Activated CD8-positive, alpha-beta memory T cell treated with anti-CD3 and anti-CD28 coated beads for 36 hours (primary cell): Measurements from ENCODE around the gene FREY1. TPM values are rescaled to one million over a fixed set of nuclear protein-coding genes. Genes with fewer than 3 reads are reported as not detected.

Experiments used
- CTCF ChIA-PET: fragments of 350-600 bp; sonication (Branson Sonifier 250); formaldehyde crosslinking; loops from one replicate; lab custom pipeline; 2021; ENCODE audit warnings: antibody characterized with exemption; lab: Charles Lee
- POLR2A ChIA-PET: fragments of 350-600 bp; sonication (Branson Sonifier 250); formaldehyde crosslinking; loops from one replicate; lab custom pipeline; 2021; ENCODE audit warnings: antibody characterized with exemption; lab: Charles Lee
- total RNA-seq, 2 experiments: library from RNA; stranded (reverse); gene quantifications; one replicate each; pipeline ENCODE4 v1.2.3, GENCODE V29; 2021

The FREY1 gene
- total RNA-seq, result 1 to 10 TPM; 1.1 to 1.2 TPM

DNA sequence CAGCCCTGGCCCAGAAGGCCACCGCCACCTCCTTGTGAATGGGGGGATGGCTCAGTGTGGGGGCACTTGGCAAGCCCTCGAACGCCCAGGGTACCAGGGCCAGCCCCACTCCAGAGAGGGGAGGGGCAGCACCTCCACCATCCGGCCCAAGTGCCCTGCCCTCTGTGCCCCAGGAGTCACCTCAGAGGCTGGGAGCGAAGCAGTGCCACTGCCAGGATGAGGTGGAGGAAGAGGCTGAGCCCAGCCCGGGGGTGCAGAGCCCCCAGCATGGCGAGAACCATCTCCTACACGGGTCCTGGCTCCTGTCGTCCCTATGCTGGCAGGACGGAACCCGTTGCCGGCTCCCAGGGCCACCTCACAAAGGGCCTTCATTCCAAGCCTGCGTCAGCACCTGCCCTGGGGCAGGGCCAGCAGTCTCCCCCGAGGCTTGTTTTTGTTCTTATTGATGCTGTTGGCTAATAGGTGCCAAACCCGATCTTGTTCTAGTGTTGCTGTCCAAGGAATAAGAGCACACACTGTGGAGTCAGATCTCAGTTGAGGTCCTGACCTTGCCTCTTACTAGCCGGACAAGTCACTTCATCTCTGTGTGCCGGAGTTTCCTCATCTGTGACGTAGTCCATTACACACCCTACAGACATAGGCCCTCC is at the start of gene FREY1:
Gene FREY1, minus strand, starts transcription at position 307 of the 647 bp plus-strand sequence. Its CDS starts 26 bp downstream, at position 281.
- CTCF ChIA-PET, result no interaction called here

DNA sequence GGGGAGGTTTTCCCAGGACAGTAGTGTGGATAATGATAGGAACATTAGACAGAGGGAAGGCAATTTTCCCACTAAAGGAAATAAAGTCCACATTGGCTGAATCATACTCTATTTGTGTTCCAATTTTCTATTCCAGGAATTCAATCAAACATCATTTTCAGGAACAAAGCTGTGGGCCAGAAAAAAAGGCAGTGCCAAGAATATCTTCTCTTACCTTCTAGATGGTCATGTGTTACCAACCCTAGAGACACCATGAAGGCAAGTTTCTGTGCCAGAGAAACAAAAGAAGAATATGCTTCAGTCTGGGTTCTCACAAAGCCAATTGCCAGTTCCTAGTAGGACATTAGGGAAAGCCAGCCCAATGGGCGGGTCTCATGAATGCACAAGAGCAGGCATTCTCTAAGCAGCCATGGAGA is 42.9 kb upstream of the FREY1 start:
- ChIA-PET POLR2A (no interaction called here), CTCF (interaction anchor here (0.7 kb wide), 1 partner anchor 34 kb away, joined by 3 read pairs; no protein-coding TSS in a partner anchor)

More for the DNA sequence above, at the start of gene FREY1:
- POLR2A ChIA-PET, result no interaction called here

- CTCF ChIA-PET, result no interaction called here
- POLR2A ChIA-PET, result no interaction called here
Observed at GRCh38 chr11:45948356-45948755, 41.3 kb upstream of the FREY1 start.

DNA sequence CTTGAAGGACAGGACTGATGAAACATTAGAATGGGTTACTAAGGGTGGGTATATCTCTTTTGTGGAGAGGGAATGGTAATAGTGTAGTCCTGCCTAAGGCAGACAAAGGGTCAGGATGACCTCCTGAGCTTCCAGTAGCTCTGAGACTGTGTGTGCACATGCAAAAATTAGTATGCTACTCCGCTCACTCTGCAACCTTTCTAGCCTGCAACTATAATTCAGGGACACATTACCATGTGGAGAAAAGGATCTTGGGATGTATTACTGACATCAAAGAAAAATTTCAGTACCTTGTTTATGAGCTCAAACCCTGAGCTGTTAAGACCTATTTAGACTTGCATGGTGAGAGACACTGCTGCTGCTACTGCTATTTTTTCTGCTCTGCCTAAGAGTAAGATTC is 40.8 kb upstream of the FREY1 start:
- POLR2A ChIA-PET, result no interaction called here
- CTCF ChIA-PET, result no interaction called here

GRCh38 chr11:45945397-45945999 is 38.4 kb upstream of the FREY1 start:
- POLR2A ChIA-PET, result no interaction called here
- CTCF ChIA-PET, result no interaction called here

GRCh38 chr11:45942381-45942780 is 35.3 kb upstream of the FREY1 start:
- CTCF ChIA-PET, result no interaction called here

DNA sequence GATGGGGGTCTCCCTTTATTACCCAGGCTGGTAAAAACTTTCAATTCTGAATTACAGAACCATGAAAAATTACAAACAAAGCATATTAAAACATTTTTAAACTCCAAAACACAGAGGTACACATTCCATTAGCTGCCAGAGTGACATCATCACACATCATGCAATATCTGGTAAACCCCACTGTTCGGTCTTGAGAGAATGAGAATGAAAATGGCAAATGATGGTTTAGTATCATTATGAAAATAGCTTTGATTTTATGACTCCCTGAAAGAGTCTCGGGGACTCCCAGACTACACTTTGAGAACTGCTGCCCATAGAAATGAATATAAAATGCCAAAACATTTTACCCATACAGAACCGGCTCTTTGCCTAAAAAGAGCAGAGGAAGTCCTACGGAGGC is 34.2 kb upstream of the FREY1 start:
- CTCF ChIA-PET, result no interaction called here
- POLR2A ChIA-PET, result interaction anchor here (0.6 kb wide), 1 partner anchor 179 kb away, joined by 4 read pairs; no protein-coding TSS in a partner anchor

More at GRCh38 chr11:45942381-45942780, 35.3 kb upstream of the FREY1 start:
- POLR2A ChIA-PET, result no interaction called here

- ChIA-PET CTCF (interaction anchor here (0.6 kb wide), 1 partner anchor 22 kb away, joined by 4 read pairs; no protein-coding TSS in a partner anchor), POLR2A (interaction anchor here (0.6 kb wide), 3 partner anchors 14 to 648 kb away, joined by 3 to 5 read pairs (median 5); no protein-coding TSS in a partner anchor)
Observed at GRCh38 chr11:45939836-45940235, 32.8 kb upstream of the FREY1 start.

DNA sequence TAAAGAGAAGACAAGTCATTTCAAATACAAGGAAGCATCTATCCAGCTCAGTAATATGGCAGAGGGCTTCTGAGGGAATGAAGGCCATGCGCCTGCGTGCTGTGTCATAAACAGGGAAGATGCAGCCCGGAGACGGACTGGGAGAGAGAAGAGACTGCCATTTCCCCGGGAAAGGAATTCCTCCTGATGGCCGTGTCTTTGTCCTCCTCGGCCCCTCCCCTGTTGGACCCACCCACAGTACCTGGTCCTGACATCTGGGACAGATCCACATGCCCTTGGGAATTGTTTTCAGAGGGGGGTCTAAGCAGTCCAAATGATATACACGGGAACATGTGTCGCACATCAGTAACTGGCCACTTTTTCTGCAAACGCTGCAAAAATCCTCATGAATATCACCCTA is 30.8 kb upstream of the FREY1 start:
- ChIA-PET CTCF (no interaction called here), POLR2A (no interaction called here)

- CTCF ChIA-PET, result interaction anchor here (0.5 to 0.8 kb wide), 2 partner anchors 19 to 369 kb away, joined by 4 read pairs; partner anchors contain the start of gene PEX16
- POLR2A ChIA-PET, result no interaction called here
Observed at GRCh38 chr11:45936511-45937054, 29.5 kb upstream of the FREY1 start.

DNA sequence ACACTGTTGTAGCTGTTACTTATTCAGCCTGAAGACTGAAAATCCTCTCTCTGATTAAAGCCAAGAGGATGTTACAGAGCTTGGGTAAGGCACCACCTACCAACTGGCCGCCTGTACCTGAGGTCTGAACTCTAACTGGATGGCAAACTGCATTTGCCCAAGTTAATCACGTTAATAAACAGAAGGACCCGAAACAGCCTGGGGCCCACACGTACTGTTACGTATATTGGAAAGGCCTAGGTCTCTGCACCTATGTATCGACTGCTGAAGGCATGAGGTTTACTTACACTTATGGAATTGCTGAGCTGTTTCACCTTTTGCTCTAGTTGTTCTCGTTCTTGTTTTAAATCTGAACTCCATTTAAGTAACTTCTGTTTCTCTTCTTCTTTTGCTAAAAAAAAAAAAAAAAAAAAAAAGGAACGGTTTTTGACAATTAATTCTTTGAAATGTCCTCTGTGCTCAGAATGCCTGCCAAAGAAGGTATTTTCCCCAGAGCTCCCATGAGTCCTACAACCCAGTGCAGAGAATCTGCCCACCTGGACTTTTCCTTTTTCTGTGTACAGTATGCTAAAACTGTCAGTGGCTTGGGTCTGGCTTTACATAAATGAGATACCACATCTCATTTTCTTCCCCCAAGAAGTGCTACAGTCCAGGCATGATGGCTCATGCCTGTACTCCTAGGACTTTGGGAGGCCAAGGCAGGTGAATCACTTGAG is 28.4 kb upstream of the FREY1 start:
- POLR2A ChIA-PET, result interaction anchor here (0.6 kb wide), 1 partner anchor 16 kb away, joined by 3 read pairs; no protein-coding TSS in a partner anchor

DNA sequence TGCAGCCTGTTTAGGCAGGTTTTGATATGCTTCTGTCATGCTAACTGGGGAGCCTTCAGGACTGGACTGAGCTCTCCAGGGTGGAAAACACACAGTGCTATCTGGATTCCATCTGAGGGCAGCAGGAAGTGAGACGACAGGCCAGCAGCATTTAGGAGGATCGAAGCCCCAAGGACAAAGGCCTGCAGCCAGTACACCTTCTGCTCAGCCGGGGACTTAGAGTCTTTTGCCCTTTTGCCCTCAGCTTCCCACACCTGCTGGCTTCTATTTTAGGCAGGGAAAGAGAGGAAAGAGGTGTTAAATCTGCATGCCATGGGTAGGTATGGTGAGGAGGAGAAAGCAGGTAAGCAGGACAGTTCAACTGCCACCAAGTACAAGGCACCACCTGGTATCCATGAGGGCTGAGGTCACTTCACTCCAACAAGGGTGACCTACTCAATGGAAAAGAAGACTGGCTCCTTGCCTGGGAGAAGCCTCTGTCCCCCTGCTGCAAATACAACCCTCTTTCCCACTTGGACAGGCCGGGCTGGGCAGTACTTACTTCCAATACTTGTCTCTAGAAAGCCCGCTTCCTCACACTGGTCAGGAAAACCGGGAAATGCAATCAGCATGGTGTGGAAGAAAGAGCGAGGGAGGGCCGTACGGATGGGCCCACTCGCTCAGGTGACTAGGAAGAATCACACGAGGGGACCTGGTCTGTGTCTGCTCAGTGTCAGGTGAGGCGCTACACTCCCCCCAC is 27.7 kb upstream of the FREY1 start:
- POLR2A ChIA-PET, result no interaction called here
- CTCF ChIA-PET, result no interaction called here

More for the DNA sequence above, 28.4 kb upstream of the FREY1 start:
- CTCF ChIA-PET, result no interaction called here

- ChIA-PET POLR2A (no interaction called here), CTCF (no interaction called here)
Observed at GRCh38 chr11:45933846-45934579, 26.9 kb upstream of the FREY1 start.

GRCh38 chr11:45933131-45933831 is 26.2 kb upstream of the FREY1 start:
- CTCF ChIA-PET, result no interaction called here

DNA sequence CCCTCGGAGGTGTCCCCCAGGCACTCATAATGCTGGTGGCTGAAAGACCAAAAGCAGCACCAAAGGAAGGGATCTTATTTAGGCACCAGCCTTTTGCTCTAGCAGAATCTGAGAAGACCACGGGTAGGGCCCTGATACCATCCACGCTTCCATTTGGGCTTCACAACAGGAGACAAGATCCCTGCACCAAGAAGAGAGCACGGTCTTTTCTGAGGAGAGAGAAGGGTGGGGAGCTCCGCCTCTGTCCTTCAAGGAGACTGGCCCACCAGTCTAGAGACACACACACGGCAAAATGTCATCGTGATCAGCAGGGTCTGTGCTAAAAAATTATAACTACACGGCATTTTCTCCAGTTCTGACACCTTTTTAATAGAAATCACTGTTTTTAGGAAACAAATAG is 25.1 kb upstream of the FREY1 start:
- ChIA-PET CTCF (no interaction called here), POLR2A (no interaction called here)

More at GRCh38 chr11:45933131-45933831, 26.2 kb upstream of the FREY1 start:
- POLR2A ChIA-PET, result no interaction called here

- ChIA-PET CTCF (no interaction called here), POLR2A (interaction anchor here (1.2 kb wide), 1 partner anchor 14 kb away, joined by 3 read pairs; the partner anchor contains the start of gene PEX16)
Observed at GRCh38 chr11:45931739-45932138, 24.7 kb upstream of the FREY1 start.

DNA sequence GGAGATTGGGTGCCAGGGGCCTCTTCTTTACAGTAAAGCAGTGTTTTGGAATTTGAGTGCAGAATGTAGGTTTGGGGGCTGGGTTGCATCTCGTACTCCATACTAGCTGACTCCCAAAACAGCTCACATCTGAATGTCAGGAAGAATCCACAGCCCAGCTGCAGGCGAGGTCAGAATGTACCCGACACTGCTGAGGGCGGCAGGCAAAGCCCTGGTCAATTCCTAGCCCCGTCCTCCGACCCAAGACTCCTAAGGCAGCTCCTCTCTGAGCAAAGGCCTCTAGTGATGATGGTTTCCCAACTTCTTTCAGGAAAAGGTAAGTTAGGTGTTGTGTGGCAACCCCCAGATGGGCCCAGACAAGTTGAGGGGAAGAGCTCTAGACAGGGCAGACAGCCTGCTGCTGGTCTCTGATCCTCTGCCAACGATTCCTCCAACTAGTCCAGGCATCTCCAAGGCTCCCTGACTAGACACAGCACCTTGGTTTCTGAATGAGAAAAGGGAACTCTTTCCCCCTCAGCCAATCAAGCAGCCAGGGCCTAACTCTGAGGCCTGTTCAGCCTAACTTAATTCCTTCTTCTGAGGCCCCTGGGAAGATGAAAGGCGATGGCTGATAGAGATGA is 24.0 kb upstream of the FREY1 start:
- POLR2A ChIA-PET, result interaction anchor here (1.2 kb wide), 1 partner anchor 13 kb away, joined by 3 read pairs; the partner anchor contains the start of gene PEX16
- CTCF ChIA-PET, result interaction anchor here (0.8 to 0.9 kb wide), 2 partner anchors 13 to 34 kb away, joined by 3 to 4 read pairs; partner anchors contain the start of gene PEX16
